ENCODE results near the gene CLCN5.

- no peak for TF ChIP-seq POLR2AphosphoS5 (IDR thresholded peaks at IDR 0.05)
- no peak for TF ChIP-seq CTCF (IDR thresholded peaks at IDR 0.05)
These were observed 180.8 kb downstream of the CLCN5 start for GRCh38 chrX:50103176-50103575.
